NCI-H2107 treated with DMSO at 0.1 percent for 48 hours (cell line): Measurements from ENCODE around the gene RBM14.
"Not testable (repeated sequence)": the region's sequence is repeated elsewhere in the genome, so short reads cannot be mapped to it uniquely, and the experiment has no call there.

Experiments used
- DNase-seq: peaks from one replicate; lab custom pipeline; 2025; ENCODE audit not compliant: unreplicated experiment; lab: John Stamatoyannopoulos, UW

Gene RBM14

GRCh38 chr11:66632952-66633351 is 16.5 kb downstream of the RBM14 start:
- DNase-seq: no peak

GRCh38 chr11:66636411-66636810 is 20.0 kb downstream of the RBM14 start:
- DNase-seq: no peak

GRCh38 chr11:66637557-66638176 is 21.2 kb downstream of the RBM14 start:
- DNase-seq: no peak

DNA sequence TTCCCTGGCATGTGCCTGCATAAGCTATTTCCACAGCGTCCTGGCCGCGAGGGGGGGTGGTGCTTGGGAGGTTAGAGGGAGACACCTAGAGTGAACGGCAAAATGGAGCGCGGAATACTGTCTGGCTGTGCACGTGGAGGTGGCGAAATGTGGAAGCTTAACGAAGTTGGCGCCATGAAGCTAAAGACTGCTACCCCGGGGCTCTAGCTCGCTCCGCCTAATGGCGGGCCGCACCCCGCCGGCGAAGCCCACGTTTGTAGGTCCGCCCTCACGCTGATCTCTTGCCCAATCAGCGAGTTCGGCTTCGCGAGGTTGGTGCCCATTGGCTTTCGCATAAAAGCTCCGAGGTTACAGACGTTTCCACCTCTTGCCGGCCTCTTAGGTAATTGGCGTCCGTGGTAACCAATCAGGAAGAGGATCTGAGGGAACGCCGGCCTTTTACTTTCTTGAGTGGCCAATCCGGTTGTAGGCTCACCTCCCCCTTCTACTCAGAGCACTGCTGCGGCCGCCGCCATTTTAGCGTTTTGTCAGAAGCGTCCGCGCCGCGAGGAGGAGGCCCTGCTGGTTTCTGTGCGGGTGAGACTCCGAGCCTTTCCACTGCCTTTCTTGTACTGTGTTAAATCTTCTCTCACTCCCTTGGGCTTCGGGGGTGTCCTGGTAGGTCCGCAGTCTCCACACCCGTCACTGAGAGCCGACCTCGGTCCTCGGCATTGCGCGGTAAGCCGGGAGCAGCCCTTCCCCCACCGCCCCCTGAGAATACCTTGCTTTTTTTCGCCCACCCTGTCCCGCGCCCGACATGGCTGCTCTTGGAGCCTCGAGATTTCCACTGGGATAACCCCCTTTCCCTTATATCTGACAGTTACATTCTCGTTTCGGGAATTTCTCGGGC is 22.0 kb downstream of the RBM14 start, which contains the start of gene RBM4:
Gene RBM4 (plus strand): TSS at position 527 of the 889 bp plus-strand sequence. CDS start 1,009 bp downstream, outside the sequence.
- peak; percentile 97 for DNase-seq

GRCh38 chr11:66639066-66639813 is 22.8 kb downstream of the RBM14 start:
- DNase-seq: no peak

DNA sequence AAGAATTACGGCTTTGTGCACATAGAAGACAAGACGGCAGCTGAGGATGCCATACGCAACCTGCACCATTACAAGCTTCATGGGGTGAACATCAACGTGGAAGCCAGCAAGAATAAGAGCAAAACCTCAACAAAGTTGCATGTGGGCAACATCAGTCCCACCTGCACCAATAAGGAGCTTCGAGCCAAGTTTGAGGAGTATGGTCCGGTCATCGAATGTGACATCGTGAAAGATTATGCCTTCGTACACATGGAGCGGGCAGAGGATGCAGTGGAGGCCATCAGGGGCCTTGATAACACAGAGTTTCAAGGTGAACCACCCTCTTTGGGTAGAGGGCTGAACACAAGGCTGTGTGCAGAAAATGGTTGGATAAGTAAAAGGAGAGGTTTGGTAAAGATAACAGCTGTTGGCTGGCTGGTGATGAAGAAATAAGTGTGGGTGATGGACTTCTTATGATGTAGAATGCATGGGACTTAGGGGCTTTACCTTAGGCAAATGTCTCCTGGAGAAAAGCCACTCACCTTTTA is 23.4 kb downstream of the RBM14 start:
- not testable (repeated sequence) for DNase-seq

- peak; percentile 24 for DNase-seq
Measured at GRCh38 chr11:66641834-66642233, 25.4 kb downstream of the RBM14 start.

- no peak for DNase-seq
Measured at GRCh38 chr11:66643745-66644437, 27.5 kb downstream of the RBM14 start.

GRCh38 chr11:66646828-66647227 is 30.4 kb downstream of the RBM14 start:
- no peak for DNase-seq

DNA sequence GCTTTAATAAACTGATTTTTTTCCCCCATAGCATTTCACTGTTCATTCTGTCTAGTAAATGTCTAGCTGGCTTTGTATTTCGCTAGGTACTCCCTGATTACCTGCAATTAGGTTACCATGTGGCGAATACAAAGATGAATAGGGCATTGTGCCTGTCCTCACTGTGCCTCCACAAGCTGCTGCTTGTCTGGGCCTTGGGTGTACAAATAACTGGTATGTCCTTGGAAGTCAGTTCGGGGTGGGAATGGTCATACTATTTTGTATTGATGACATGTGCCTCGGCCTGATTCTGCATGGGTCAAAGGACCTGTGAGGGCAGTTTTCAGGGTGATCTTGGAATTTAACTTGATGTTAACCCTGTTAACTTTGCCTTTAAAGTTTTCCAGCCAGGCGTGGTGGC is 33.5 kb downstream of the RBM14 start:
- no peak for DNase-seq

DNA sequence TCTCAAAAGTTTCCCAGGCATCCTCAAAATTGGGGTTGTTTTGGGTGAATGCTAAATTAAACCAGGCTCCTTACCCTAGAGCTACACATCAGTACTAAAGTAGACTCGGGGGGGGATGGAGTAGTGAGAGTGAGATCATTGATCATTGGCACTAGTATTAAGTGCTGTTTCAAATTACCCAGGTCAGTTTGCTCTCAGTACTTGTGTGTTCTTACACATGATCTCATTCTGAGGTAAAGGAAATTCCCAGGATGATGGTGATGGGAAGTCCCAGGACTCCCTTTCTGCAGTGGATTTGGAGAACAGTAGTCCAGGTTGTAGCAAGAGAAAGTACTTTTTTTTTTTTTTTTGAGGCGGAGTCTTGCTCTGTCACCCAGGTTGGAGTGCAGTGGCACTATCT is 34.6 kb downstream of the RBM14 start:
- no peak for DNase-seq

DNA sequence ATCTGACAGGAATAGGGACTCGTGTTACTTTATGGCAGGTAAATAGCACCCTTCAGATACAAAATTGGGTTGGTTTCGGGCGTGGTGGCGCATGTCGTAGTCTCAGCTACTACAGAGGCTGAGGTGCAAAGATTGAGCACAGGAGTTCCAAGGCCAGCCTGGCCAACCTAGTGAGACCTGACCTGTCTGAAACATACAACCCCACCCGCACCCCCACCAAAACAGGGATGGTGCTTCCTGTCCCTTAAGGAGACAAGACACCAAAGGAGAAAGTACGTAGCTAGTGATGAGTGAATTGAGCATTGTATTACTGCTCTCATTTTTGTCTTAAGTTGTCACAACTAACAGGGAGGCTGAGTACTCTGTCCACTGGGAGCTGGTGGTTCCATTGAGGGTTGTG is 36.2 kb downstream of the RBM14 start:
- no peak for DNase-seq

- DNase-seq: no peak
Measured at GRCh38 chr11:66653123-66653522, 36.7 kb downstream of the RBM14 start.

GRCh38 chr11:66659763-66660162 is 43.3 kb downstream of the RBM14 start:
- DNase-seq: no peak

DNA sequence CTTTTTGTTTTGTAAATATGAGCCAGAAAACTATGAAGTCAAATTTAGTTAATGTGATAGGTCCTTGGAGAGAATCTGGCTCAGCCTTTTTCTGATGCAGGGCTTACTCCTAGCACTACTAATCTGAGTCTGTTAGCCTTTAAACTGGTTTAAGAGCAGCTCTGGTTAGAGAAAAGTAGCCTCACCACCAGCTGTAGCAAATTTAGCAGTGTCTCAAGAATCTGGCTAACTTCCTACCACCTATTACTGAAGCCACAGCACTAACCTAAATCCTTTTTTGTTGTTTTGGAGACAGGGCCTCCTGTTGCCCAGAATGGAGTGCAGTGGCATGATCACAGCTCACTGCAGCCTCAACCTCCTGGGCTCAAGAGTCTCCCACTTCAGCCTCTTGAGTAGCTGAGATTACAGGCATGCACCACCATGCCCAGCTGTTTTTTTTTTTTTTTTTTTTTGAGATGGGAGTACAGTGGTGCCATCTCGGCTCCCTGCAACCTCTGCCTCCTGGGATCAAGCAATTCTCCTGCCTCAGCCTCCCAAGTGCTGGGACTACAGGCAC is 47.4 kb downstream of the RBM14 start:
- DNase-seq: no peak

- DNase-seq: no peak
Measured at GRCh38 chr11:66665369-66665768, 48.9 kb downstream of the RBM14 start.

GRCh38 chr11:66670816-66671215 is 54.4 kb downstream of the RBM14 start:
- no peak for DNase-seq

DNA sequence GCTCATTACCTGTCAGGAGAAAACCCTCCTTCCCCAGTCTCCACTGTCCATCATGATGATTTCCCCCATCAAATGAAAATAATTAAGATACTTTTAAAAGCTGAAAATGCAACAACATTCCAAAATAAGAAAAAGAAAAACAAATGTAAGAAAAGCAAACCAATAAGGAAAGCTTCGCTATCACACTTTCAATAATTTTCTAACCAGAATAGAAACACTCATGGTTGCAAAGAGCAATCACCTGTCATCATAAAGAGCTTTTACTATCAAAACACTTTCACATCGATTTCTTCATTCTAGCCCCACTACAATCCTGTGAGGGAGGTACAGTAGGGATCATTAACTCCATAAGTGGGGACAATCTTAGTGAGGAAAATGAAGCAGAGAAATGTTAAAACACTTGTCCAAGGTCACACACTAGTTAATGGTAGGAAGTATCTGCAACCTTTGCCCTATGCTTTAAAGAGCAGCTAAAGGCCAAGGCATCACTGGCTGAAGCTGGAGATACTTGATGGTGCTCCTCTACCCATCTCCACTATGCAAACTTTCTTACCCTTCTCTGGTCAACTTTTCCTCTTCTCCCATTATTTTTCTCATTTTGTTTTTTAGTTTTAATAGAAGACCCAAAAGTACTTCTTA is 58.7 kb downstream of the RBM14 start:
- peak; percentile 47 for DNase-seq

DNA sequence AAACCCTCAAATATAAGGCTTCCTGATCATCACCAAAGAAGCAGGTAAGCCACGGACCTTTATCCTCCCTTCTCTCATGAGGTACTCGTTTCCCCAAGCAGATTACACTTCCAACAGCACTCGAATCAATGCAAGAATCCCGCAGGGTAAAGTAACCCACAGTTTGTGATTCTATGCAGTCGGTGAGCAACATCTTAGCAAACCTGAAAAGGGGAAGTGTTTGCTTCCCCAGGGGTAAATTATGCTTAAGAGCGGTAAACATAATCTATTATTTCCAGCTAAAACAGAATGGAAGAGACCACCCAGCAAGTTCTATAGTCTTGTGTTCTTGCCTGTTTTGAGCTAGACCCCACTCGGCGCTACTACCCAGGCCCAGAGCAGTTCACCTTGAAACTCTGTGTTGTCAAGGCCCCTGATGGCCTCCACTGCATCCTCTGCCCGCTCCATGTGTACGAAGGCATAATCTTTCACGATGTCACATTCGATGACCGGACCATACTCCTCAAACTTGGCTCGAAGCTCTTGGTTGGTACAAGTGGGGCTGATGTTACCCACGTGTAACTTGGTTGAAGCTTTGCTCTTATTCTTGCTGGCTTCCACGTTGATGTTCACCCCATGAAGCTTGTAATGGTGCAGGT is 60.0 kb downstream of the RBM14 start:
- no peak for DNase-seq
